AG09319 (cell line): ENCODE measurements around the gene THSD4.

Source experiments
- DNase-seq: peaks from one replicate; pipeline ENCODE4 v3.0.0-alpha.2; 2010; ENCODE audit warnings: low read depth; ENCODE audit errors: extremely low read depth
- TF ChIP-seq, protein P1 (sequence below): IDR thresholded peaks from 2 replicates; pipeline ENCODE4 v1.5.1; 2011; ENCODE audit warnings: low read depth, mild to moderate bottlenecking, inconsistent platforms, low read length, moderate library complexity

Gene THSD4

DNA sequence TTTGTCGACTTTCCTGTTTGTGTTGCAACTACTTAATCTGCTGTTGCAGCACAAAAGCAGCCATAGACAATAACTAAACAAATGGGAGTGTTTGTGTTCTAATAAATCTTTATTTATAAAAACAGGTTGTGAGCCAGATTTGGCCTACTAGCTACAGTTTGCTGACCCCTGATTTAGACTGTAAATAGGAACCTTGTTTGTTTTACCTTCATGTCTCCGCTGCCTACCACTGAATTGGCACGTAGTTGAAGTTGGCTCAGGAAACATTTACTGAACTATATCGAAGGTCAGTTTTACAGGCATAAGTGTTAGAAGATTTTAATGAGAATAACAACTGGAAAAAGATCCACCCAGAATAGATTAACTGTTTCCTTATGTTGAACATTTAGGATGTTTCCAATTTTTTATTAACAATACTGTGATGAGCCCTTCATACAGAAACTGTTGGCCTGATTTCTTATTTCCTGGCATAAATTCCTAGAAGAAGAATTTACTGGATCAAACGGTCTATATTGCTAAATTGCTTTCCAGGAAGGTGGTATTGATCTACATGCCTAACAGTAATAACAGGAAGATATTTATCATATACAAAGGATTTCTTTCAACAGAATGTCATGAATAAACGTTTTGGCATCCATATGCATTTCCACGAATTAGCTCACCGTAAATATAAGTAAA lies 538.9 kb downstream of the THSD4 start:
- no peak for DNase-seq
- TF ChIP-seq, protein P1, sequence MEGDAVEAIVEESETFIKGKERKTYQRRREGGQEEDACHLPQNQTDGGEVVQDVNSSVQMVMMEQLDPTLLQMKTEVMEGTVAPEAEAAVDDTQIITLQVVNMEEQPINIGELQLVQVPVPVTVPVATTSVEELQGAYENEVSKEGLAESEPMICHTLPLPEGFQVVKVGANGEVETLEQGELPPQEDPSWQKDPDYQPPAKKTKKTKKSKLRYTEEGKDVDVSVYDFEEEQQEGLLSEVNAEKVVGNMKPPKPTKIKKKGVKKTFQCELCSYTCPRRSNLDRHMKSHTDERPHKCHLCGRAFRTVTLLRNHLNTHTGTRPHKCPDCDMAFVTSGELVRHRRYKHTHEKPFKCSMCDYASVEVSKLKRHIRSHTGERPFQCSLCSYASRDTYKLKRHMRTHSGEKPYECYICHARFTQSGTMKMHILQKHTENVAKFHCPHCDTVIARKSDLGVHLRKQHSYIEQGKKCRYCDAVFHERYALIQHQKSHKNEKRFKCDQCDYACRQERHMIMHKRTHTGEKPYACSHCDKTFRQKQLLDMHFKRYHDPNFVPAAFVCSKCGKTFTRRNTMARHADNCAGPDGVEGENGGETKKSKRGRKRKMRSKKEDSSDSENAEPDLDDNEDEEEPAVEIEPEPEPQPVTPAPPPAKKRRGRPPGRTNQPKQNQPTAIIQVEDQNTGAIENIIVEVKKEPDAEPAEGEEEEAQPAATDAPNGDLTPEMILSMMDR: no peak

GRCh38 chr15:71654720-71655174 lies 539.5 kb downstream of the THSD4 start:
- TF ChIP-seq, protein P1: no peak
- DNase-seq: no peak

DNA sequence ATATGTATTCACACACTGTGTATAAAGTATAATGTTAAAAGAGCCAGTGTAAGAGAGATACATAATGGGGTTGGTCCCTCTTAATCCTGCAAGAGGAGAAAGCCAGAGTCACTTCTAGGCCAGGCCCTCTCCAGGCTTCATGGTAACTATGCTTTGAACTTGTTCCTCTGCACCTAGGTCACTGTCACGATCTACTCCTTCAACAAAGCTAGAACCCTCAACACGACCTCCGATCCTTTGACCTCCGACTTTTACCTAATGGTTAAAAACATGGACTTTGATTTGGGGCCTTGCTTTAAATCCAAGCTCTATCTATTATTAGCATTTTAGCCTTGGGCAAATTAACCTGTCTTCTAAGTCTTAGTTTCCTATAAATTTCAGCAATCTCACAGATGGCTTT lies 541.2 kb downstream of the THSD4 start:
- TF ChIP-seq, protein P1: no peak
- DNase-seq: no peak

GRCh38 chr15:71657141-71657540 lies 541.9 kb downstream of the THSD4 start:
- TF ChIP-seq, protein P1: no peak
- DNase-seq: no peak

GRCh38 chr15:71658036-71658435 lies 542.8 kb downstream of the THSD4 start:
- TF ChIP-seq, protein P1: no peak
- DNase-seq: no peak

DNA sequence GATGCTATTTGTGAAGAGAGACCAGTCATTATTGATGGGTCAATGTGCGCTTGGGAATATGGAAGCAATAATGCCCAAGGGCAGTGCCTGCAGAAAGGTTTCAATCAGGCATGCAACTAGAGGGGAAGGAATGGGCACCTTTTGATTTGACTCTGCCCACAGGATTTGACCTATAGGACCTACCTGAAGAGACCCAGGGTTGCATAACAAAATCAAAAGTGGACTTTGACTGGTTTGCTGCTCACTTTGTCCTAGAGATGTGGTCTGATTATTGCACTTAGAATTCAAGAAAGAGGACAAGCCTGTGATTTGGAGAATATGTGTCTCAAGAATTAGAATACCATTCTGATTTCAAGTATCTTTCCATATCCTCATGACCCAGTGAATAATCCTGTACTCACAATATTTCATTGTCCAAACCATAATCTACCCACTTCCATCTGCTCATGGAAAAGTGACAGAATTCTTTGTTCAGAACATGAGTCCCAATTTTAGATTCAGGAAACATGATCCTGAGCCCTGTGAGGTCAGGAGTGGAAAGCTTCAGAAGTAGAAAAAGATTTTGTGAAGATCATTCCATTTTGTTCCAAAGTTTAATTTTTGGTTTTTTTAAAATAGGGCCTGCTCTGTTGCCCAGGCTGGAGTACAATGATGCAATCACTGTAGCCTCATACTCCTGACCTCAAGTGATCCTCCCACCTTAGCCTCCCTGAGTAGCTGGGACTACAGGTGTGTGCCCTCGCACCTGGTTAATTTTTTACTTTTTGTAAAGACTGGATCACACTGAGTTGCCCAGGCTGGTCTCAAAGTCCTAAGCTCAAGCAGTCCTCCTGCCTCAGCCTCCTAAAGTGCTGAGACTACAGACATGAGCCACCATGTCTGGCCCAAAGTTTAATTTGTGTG lies 543.8 kb downstream of the THSD4 start:
- no peak for DNase-seq
- TF ChIP-seq, protein P1: no peak

DNA sequence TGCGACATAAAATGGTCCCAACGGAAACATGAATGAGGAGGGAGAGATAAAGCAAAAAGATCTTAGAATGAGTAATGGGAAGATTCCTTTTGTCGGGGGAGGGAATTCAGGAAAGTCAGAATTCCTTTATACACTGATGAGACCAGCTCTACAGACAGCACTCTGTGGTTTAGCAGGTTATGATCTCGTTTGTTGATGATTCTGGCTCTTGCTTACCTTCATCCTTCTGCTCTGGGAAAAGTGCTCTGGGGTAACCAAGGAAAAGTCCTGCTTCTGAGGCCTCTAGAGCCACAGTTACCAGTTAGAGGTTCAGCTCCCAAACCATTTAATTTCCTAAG lies 544.4 kb downstream of the THSD4 start:
- DNase-seq: no peak
- TF ChIP-seq, protein P1: no peak
